GM19023 (cell line): Measurements from ENCODE around the gene MICAL2.

Experiments used
- ATAC-seq: cut with Tn5 transposase; IDR thresholded peaks from one replicate; pipeline ENCODE4 v1.9.1; 2021; ENCODE audit warnings: mild to moderate bottlenecking, moderate library complexity; ENCODE audit not compliant: unreplicated experiment

The MICAL2 gene

DNA sequence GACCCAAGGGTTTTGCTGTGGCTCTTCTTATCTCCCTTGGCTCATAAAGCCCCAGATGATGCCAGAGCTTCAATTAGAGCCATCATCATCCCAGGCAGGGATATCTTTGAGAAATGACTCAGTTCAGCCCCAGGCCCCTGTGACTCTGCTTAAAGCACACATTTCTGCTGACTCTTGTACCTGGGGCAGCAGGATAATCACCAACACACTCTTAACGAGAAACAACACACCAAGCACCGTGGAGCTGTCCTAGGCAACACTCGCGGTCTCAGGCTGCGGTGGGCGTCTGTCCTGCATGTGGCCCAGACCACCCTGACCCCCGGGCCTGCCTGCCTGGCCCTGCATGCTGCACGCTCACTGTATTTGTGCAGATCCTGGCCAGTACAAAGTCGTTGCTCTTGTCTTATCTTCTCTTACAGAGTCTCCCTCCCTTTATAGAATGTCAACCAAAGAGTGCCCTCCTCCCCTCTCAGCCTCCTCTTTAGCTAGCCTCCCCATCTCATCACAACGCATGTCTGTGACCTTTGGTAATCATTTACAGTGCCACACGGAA lies 152.8 kb downstream of the MICAL2 start:
- ATAC-seq = no peak

DNA sequence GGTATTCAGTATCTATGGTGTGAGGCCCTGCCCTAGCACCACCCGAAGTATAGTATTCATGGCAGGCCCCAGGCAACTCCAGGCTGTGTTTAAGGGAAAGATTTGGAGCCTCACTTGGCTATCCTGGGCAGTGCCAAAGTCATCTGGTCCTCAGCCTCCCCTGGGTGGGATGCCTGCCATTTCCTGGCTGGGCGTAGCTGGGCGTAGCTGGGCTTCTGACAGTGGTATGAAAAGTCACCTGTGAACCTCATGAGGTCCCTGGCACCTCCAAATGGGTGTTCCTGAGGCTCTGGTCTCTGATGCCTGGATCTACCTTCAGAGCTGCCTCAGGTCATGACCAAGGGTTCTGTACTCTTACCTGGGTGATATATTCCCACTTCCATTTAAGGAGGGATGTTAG lies 154.0 kb downstream of the MICAL2 start:
- no peak for ATAC-seq

DNA sequence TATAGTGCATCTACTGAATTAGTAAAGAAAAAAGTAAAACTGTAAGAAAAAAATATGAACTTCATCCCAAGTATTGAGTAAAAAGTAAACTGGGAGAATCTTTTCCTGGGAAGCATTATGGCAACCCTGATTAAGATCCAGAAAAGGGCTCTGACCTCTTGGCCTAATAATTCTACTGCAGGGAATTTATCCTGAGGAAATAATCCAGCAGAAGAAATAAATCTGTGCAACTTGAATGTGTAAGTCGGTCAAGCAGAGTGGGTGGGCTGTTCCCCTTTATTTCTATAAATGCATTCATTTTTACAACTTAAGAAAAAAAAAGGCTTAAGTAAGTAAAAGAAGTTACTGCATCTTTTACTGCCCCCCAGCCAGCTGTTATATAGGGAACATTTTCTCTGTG lies 155.7 kb downstream of the MICAL2 start:
- ATAC-seq = no peak

DNA sequence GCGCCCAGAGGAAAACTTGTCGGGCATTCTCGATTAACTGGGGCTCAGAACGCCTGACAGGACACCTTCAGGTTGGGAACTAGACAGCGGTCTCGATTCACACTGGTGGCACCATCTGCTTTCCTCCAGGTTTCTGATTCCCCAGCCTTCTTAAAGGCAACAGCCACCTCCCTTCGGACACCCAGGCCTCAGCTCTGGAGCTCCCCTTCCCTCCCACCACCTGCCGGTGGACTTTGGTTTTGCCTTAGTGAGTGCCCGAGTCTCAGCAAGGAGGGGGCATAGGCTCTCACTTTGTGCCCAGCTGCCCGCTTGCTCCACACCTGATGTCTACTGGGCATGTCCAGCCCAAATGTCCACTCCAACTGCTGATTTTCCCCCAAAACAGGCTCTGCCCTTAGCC lies 156.6 kb downstream of the MICAL2 start:
- no peak for ATAC-seq

DNA sequence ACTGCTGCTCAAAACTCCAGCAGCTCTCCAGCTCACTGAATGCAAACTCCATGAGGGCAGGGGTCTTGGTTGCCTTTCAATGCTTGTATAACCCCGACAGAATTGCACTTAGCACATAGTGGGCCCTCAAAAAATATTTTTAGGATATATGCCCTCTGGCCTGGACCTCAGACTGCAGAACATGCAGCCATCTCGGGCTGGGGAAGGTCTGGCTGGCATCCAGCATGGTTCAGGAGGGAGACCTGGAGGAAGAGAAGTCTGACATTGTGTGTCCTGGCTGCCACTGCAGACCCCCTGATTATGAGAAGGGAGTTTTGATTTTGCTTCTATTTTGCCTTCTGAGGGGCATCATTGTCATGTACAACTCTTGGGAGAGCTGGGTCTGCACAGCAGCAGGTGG lies 157.5 kb downstream of the MICAL2 start:
- no peak for ATAC-seq

DNA sequence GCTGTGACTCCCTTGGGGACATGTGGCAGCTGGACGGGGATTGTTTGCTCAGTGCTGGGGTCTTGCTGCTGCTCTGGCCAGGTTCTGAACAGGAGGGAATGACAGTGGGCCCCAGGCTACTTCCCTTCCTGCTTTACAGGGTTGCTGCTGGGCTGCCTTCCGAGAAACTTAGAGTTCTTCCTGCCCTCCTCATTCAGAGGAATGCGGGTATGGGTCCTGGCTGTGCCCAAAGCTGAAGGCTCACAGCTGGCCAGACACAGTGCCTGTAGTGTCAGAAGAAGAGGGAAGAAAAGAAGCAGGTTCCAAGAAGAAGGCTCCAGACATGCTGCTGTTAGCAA lies 158.7 kb downstream of the MICAL2 start:
- ATAC-seq = no peak

DNA sequence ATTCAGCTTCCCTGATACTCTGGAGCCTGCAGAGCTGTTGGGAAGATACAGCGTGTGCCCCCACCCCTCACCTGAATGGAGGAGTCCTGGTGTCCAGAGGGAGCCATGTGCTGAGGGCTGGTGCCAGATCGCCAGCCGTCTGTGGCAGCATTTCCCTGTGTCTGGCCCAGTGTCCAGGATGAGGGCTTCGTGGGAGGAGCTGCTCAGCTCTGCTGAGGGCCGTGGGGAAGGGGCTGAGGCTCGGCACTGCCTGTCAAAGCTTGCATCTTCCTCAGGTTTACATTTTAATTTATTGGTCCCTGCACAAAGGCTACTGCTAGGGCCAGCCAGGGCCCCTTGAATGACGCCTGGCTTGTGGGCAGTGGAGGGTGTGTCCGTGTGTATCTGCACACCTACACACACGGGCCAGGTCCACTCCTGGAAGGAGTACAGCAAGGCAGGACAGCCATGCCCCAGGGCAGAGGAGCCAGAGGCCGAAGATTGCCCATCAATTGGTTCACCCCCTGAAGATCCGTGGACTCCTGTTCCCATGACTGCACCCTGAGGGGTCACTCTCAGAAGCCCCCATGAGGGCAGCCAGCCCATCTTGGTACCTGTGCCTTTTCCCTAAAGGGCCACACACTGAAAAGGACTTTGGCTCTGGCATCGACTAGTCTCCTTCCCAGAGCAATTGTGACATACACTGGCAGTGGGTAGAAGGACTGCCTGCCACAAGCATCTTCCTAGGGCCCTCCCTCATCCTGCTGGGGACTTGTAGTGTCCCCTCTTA lies 159.2 kb downstream of the MICAL2 start:
- ATAC-seq = no peak

DNA sequence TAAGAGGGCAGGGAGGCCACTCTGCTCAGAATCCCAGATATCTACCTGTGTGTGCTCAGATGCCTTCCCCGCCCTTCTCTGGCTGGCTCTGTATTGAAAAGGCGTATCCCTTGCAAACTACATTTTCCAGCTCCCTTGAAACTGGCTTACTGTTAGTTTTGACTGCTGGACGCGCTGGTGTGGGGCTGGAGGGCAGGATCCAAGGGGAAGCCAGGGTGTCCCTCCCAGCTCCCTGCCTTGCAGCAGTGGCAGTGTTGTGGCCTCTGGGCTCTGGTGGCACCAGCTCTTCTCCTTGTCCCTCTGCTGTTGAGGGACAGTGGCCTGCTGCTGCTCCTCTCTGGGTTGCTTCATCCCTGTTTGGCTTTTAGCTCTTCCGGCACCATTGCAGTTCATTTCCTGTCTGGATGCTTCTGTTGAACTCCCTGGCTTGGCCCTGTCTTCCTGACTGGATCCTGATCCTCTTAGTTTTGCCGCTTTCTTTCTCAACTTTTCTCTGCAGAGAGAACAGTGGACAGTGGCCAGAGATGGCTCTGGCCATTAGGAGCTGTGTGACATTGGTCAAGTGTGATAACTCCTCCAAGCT lies 159.9 kb downstream of the MICAL2 start:
- ATAC-seq = no peak

DNA sequence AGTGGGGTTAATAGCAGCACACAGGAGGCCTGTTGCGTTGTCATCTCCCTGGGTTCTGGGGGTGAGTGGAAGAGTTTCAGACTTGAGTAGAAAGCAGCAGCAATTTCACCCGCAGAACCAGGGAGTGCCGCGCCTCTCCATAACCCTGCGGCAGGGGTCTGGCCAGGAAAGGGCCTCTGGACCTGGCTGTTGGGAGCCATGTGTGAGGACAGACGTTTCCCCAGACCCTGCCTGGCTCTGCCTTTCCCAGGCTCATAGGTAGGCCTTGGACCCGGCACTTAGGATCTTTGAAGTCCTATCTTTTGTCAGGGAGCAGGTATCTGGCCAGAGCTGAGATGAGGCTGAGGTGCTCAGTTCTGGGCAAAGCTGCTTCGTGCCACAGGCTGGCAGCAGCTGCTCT lies 160.4 kb downstream of the MICAL2 start:
- no peak for ATAC-seq

DNA sequence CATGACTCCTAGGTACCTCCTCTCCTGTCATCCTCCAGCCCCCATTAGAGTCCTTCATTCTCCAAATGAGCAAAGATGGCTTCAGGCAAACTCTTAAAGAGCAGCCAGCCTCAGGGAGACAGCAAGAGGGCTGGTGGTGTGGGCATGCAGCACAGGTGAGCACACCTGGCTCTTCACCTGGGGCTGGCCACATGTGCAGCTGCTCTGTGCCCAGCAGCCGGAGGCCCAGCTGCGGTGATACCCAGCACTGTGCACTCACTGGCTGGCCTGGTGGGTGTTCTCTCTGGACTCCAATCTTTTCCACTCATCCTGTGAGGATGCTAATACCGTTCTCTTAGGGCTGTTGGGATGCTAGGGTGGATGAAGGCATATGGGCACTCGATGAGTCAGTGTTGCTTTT lies 160.9 kb downstream of the MICAL2 start:
- no peak for ATAC-seq

DNA sequence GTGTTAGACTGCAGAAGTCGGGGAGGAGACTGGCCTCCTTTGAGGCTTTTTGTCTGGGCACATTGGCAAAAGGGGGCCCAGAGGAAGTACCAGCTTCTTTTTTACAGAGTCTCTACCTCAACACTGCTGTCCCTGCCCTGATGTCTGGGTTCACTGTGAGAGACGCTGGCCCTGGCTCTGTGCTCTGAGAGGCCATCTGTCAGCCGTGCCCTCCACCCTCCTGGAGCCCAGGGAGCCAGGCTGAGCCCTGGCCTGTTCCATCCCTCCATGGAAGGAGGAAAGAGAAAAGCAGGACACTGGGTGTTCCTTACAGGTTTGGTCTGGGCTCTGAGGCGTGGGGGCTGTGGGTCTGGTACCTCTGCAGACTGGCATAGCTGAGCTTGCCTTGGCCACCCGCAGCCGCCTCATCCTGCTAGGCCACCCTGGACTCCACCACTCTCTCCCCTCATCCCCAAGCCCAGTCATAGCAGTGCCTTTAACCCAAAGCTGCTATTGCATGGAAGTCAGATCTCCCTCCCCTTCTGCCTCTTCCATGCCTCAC lies 161.5 kb downstream of the MICAL2 start:
- ATAC-seq = no peak

DNA sequence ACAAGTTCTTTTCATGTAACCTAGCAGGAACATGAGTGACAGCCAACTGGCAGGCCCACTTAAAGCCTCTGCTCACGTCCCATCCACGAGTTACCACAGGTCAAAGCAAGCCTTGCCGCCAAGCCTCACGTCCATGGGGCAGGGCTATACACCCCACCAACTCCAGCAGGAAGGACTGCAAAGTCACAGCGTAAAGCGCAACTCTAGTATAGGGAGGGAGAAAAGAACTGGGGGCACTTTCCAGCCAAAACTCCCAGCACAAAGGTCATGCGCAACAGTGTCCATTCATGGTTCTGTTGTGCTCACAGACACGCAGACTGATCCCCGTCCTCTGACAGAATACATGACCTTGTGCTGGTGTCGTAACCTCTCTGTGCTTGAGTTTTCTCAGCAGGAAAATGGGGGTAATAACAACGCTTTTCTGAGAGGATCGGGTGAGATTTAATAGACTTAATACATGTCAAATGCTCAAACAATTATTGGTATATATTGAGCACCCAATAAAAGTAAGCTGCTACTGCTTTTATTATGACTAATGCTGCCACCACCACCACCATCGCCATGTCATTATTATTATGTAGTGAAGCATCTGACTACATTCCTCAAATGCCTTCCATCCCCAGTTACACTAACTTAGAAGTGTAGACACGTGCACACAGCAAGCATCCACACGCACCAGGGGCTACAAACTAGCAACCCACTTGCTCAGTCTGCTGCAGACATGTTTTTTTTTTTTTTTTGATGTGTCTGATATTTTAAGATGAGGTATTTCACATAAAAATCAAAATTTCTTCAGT lies 162.6 kb downstream of the MICAL2 start:
- no peak for ATAC-seq

DNA sequence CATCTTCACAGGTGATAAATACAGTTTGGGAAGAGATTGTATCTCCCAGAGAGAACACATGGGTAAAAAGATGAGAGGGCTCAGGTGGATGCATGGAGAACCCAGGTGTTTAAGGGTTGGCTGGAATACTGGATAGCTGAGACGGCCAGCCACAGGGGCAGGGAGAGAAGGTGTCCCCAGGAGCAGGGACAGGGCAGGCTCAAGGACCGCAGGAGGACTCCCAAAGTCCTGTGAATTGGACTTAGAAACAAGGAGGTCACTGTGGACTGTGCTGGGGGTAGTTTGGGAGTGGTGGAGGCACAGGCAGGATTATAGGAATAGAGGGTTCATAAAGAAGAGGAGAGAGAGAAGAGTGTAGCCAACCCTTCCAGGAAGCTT lies 163.2 kb downstream of the MICAL2 start:
- ATAC-seq = no peak

DNA sequence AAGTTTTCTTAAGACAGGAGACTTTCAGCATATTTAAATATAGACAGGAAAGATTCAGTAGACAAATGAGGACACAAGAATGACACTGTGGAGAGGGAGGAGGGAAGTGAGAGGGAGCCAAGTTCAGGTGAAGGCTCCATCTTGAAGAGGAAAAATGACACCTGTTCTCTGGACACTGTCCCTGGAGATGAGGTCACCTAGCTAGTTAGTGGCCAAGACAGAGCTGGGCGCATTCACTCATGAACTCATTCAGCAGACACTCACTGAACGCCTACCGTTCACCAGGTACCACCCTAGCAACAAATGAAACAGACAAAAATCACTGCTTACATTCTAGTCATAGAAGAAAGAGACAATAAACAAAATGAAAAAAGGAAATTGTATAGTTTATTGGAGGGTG lies 163.7 kb downstream of the MICAL2 start:
- no peak for ATAC-seq

DNA sequence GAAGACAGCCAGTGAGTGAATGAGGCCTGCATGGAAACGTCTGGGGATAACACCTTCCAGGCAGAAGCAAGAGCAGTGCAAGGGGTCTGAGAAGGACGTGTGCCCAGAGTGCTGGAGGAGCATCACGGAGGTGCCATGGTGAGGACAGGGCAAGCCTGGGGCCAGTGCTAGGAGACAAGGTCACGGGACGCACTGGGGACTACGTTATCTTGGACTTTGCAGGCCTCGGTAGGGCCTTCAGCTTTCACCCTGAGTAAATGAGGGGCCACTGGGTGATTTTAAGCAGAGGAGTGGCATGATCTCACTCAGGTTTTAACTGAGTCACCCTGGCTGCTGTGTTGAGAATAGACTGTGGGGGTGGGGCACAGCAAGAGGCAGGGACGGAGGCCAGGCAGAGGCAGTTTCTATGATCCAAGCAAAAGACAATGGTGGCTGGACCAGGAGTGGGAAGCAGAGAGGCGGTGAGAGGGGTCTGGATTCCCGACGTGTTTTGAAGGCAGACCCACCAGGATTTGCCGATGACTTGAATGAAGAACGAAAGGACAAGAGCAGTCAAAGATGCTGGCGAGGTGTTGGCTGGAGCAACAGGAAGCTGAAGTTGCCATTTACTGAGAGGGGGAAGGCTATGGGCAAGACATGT lies 164.3 kb downstream of the MICAL2 start:
- ATAC-seq = no peak

DNA sequence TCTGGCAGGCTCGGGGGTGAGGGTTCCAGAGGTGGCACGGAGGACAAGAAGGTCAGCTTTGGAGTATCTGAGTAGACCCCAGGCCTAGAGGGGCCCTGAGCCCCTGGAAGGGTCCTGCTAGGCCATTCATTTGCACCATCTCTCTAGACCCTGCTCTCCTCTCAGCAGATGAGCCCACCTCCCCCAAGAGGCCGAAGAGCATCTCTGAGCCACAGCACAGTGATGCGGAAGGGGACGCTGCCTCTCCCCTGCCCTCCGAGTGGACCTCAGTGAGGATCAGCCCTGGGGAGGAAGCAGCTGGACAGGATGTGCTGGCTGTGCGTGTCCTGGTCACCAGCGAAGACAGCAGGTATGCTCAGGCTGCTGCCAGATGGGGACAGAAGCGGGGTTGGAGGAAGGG lies 165.4 kb downstream of the MICAL2 start:
- no peak for ATAC-seq

DNA sequence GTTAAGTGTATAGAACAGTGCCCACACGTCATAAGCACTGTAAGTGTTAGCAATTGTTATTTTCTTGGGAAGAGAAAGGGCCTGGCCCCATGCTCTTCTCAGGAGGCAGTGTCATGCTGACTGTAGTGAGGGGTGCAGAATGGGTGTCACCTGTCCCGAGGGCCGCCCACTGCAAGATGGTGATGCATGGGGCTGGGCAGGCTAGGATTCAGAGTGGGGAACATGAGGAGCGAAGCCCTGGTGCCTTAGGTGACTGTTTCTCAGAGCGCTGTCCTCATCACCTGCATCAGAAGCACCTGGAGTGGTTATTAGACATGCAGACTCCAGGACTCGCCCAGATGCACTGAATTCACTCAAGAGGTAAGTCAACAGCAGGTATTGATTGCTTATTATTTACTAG lies 166.0 kb downstream of the MICAL2 start:
- no peak for ATAC-seq

DNA sequence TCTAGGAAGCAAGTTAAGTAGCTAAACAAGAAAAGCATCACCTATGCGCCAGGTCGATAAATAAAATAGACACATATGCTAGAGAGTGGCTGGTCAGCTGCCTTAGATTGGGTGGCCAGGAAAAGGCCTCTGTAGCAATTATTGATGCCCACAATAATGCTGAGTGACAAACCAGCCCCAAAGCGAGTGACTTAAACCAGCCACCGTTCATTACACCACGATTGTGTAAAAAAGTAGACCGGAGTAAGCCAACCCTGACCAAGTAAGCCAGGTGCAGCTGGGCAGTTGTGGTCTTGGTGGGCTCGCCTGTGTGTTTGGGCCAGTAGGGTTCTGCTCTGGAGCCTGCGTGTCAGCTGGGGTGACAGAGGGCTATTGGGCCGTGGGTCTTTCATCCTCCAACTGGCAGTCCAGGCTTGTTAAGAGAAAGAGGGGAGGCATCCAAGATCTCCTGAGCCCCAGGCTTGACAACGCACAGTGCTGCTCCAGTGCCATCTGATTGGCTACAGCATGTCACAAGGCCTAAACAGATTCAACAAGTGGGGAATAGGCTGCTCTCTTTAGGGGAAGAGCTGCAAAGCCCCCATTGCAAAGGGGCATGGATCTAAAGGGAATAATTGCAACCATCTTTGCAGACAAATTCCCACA lies 166.6 kb downstream of the MICAL2 start:
- no peak for ATAC-seq

DNA sequence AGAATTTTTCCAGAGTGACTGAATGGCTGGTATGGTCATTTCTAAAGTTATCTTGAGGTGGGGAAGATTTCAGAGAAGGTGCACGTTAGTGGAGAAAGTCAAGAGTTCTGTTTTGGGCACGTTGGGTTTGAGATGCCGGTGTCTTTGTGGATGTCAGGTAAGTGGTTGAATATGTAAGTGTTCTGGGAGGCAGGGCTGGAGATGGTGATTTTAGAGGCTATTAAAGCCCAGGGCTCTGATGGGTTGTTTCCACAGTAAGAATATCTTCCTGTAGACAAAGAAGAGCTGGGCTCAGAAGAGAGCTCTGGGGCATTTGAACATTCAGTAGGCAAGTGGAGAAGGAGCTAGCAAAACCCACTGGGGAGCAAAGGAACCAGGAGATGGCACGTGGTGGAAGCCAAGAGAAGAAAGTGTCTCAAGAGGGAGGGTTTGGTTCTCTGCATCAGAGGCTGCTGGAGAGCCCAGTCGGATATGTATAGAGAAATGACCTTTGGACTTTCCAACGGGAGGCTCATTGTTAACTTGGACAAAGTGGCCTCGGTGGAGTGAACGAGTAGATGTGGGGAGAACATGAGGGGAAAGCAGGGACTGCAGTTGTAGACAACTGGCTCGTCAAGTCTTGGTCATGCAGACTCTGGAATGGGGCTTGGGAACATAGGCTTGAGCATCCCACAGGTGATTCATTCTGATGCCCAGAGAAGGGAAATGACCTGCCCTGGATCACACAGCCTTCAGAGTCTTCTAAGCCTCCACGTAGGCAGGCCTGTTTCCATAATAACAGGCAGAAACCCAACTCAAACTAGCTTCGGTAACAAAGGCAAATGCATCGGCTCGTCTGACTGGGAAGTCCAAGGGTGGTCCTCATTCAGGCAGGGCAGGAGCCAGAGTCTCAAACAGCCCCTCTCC lies 168.6 kb downstream of the MICAL2 start:
- no peak for ATAC-seq

DNA sequence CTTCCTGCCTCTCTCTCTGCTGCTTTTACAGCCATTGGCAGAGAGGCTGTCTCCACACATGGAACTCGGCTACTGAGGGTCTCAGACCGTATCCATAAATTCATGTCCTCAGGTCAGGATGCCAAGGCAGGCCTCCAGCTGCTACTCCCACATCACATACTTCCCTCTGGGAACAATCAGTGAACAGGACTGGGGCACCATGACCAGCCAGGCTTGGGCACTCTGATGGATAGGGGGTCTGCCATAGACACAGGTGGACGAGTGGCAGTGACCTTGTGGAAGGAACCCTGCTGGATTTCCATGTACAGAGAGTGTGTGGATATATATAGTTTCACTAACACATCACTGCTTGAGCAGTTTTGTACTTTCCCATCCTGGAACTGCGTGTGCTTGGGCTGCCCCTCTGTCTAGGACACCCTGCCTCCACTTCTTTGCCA lies 169.3 kb downstream of the MICAL2 start:
- no peak for ATAC-seq
